Hematopoietic multipotent progenitor cell treated with erythropoietin and hydrocortisone succinate and interleukin-3 and kit ligand, for 4 days (in vitro differentiated cells): ENCODE data around the gene PRICKLE3.

Source experiments
- DNase-seq: peaks from one replicate; pipeline ENCODE4 v3.0.0-alpha.2; 2015

The PRICKLE3 gene

GRCh38 chrX:49206543-49206942 lies 20.4 kb upstream of the PRICKLE3 start:
- DNase-seq: no peak

DNA sequence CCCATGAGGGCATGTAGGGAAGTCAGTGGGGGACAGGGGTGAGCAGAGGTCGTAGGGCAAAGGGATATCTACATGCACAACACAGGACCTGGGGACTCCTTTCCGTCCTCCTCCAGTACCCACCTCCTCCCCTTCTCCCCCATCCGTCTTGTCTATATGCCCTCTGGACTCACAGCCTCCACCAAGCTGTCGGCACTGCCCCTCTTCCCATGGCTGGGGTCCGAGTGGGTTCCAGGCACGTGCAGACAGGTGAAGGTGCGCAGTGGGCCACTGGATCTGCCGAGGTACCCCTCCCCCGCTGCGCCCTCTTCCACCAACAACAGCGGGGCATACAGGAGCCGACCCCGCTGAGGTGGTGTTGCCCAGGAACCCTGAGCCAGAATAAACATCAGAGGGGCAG lies 19.3 kb upstream of the PRICKLE3 start:
- DNase-seq: no peak

- DNase-seq: no peak
These were observed 18.5 kb upstream of the PRICKLE3 start for GRCh38 chrX:49204709-49205108.

DNA sequence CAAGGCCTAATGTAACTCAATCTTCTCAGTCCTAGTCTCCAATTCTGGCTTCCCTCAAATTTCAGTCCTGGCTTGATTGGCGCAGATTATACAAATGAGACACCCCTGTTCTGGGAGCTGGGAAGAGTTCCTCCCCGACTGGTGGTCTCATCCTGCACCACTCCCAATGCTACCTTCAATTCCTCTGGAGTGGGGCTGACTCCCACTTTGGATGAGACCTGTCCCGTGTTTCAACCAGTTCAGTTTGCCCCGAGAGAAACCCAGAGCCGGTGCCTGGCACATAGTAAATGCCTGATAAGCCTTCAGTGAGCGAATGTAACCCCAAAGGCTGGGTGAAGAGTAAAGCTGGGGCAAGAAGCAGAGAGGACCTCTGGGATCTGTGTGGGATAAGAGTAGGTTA lies 17.8 kb upstream of the PRICKLE3 start:
- DNase-seq: no peak

DNA sequence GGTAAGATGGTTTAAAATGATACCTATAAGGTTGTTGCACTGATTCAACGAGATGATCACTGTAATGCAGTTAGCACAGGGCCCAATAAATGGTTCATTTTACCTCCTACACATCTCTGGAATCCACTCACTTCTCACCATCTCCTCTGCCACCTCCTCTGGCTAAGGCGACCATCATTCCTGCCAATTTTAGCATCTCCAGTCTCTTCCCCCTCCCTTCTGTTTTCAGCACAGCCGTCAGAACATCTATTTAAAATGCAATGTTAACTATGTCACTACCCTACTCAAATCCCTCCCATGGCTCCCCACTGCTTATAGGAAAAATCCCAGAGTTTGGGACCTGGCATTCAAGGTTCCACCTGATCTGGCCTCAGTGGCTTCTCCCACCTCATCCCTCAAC lies 17.4 kb upstream of the PRICKLE3 start:
- no peak for DNase-seq

DNA sequence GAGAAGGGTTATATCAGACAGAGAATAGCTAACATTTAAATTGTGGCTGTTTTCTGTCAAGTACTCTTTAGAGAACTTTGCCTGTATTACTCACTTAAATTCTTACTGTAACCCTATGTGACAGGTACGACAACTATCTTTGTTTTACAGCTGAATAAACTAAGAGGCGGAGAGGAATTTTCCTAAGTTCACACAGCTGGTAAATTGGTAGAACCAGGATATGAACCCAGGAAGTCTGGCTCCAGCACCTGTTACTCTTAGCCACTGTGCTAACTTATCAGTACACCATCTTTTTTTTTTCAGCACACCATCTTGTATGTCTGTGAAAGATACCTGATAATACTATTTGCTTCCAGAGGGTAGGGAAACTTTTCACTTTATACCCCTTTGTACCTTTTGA lies 15.8 kb upstream of the PRICKLE3 start:
- DNase-seq: no peak

DNA sequence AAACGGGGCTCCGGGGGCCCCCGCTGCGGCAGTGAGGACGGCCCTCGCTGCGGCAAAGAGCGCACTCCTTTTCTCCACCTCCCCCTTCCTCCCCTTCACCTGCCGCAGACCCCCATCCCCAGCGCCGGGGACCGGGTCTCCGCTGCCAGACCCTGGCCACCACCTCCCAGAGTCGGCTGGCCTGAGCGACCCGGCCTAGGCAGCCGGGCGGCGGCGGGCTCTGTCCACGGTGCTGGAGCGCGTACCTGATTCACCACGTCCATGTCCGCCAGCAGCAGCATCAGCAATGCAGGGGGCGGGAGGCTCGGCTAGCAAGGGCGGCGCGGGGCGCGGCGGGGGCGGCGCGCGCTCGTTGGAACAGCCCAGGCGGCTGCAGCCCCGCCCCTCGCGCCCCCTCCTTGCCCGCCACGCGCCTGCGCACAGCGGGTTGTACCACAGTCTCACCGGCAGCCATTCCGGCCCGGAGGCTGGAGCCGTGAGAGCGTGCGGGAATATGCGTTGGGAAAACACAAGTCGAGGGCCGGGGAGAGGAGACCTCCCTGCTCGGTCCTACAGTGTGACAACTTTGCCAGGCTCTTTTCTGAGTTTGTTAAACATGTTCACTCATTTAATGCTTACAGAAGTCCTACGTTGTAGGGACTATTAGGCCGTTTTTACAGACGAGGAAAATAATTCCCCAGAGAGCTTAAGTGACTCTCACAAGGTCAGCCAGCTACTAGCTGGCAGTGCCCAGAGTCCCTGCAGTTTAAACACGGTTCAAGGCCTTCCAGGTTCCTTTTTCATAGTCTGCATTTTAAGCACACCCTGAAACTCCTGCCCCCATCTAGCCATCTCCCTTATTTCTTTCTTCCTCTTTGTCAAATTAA lies 14.0 kb upstream of the PRICKLE3 start, which contains the start of gene SYP:
SYP (minus strand) TSS at position 288 of the 866 bp plus-strand sequence; CDS start at position 281, 7 bp downstream.
- peak; percentile 92 for DNase-seq

- DNase-seq: no peak
These were observed 13.1 kb upstream of the PRICKLE3 start for GRCh38 chrX:49199315-49199595.

GRCh38 chrX:49198540-49199314 lies 12.6 kb upstream of the PRICKLE3 start:
- no peak for DNase-seq

DNA sequence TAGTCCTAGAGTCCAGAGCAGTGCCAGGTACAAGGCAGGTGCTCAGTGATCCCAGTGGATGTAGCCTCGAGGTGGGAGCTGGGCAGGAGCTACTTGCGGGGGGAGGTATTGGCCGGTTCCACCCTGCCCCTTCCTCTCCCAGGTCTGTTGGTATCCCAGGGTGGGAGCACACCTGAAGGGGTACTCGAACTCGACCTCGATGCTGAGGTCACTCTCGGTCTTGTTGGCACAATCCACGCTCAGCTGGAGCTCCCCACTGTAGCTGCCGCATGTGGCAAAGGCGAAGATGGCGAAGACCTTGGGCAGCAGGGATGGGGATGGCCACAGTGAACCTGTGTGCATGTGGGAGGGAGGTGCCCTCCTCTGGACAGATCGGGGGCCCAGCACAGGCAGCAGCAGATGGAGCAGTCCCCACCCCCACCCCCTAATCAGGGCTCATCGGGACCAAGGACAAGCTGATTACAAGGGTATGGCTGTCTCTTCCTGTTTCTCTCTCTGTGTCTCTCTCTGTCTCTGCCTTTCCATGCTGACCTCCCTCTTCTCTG lies 11.4 kb upstream of the PRICKLE3 start:
- no peak for DNase-seq

DNA sequence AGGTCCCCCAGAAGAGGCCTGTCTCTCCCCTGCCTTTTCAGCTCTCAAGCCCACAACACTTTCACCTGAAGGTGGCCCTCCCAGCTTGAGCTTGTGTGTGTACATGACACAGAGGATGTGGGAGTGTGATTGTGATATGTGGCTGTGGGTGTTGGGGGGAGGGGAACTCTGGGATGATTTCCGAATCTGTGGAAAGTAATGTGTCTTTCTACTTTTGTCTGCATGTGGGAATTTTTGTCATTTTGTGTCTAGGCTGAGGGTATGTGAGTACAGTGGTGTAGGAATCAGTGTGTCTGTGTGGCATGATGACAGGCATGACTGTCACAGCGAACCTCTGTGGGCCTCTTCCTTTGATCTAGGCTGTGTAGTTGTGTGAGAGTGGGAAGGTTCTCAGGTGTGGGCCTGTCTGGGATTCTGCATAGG lies 7.4 kb upstream of the PRICKLE3 start:
- DNase-seq: no peak

DNA sequence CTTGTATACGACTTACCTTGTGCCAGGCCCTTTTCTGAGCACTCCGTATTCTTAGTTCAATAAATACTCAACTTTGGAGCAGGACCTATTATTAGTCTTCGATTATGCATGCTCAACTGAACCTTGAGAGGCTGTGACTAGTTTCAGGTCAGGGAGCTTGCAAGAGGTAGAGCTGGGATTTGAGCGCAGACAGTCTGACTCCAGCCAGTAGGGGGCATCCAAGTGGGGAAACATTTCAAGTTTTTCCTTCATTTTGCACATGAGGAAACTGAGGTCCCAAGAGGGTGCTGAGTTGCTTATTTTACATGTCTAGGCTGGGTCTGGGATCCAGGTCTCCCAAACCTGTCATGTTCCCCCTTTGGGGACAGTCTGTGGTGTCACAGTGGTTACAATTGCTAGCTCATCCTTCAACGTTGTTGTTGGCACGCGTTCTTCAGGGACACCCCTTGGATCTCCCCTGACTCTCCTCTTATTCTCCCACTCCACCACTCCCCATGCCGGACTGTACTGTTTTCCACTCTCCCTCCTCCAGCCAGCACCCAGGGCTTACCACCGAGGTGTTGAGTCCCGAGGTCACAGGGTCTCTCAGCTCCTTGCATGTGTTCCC lies 6.7 kb upstream of the PRICKLE3 start:
- DNase-seq: peak; percentile 60

DNA sequence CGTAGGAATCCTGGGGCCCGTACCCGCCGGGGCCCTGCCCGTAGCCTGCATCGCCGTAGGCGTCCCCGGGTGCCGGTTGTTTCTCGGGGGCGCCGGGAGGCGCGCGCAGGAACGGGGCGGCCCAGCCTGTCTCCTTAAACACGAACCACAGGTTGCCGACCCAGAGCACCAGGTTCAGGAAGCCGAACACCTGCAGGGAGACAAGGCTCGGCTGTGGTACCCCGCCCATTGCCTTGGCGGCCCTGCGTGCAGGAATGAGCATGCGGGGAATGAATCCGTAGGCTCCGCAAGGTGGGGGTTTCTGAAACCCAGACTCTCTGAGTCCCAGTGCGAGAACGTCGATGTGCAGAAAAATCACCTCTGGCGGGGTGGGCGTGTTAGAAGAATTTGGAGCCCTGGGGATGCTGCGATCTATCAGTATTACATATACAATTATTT lies 5.4 kb upstream of the PRICKLE3 start:
- peak; percentile 50 for DNase-seq

- DNase-seq: peak; percentile 99
These were observed 4.8 kb upstream of the PRICKLE3 start for GRCh38 chrX:49190821-49191573.

DNA sequence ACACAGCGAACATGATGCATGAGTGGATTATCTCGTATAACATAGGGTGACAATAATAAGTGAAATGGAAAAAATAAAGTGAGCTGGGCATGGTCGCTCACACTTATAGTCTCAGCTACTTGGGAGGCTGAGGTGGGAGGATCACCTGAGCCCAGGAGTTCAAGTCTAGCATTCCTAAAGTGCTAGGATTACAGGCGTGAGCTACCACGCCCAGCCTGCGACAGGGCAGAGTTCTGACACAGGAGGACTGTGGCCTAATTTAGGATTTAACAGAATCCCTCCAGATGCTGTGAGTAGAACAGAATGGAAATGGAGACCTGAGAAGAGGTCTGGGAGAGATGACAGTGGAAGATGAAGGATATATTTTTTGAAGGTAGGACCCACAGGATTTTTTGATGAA lies 3.4 kb upstream of the PRICKLE3 start:
- DNase-seq: no peak

DNA sequence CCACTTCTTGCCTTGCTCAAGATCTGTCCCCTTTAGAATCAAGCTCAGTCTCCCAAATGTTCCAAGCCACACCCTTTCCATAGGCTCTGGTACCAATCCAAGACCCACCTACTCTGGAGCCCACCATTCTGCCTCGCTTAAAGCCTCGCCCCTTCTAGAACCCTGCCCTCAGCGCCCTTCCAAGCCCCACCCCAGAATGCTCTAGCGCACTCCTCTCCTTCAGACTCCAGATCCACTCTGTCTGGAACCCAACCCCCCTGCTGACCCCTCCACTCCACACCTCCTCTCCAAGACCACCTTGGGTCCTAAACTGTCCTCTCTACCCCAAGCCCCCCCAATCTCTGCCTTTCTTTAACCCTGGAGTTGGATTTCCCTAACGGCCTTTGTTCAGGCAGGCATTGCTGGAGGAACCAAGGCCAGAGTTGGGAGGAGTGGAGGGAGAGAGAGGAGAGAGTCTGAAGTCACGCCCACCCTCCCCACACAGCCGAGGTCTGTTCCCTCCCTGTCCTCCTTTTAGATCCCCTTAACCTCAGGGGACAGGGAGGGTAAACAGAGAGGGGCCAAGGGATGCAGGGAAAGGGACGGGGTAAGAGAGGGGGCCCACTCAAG lies 2.4 kb upstream of the PRICKLE3 start:
- peak; percentile 26 for DNase-seq

DNA sequence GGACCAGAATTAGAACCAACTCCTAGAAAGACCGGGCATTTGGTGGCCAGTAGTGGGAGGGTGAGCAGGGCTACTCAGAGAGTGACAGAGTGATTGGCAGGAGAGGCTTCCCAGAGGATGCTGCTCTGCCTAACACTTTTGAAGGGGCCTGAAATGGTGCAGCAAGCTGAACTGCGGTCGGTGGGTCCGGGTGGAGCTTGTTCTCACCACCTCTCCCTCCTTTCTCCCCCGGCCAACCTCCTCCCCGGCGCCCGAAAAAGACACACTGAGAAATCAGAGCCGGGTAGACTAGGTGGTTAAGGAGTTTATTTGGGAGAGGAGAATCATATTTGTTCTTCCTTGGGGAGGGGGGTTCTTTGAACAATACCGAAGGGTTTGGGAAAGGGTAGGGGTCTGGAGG lies 1.4 kb upstream of the PRICKLE3 start:
- no peak for DNase-seq

DNA sequence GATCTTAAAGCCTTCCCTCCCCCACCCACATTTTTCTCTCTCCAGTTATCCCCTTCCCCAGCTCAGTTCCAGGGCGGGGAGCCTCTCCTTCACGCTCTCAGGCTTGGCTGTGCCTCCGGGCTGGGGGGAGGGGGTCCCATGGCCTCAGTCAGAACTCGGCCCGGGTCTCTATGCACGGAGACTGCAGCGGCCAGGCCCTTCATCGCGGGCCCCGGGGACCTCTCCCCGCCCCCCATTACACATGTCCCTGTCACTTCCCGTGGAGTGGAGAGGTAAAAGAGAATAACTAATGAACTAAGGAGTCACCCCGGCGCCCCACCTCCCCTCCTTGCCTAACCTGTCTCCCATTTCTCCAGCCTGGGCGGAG lies 838 bp upstream of the PRICKLE3 start:
- DNase-seq: no peak

DNA sequence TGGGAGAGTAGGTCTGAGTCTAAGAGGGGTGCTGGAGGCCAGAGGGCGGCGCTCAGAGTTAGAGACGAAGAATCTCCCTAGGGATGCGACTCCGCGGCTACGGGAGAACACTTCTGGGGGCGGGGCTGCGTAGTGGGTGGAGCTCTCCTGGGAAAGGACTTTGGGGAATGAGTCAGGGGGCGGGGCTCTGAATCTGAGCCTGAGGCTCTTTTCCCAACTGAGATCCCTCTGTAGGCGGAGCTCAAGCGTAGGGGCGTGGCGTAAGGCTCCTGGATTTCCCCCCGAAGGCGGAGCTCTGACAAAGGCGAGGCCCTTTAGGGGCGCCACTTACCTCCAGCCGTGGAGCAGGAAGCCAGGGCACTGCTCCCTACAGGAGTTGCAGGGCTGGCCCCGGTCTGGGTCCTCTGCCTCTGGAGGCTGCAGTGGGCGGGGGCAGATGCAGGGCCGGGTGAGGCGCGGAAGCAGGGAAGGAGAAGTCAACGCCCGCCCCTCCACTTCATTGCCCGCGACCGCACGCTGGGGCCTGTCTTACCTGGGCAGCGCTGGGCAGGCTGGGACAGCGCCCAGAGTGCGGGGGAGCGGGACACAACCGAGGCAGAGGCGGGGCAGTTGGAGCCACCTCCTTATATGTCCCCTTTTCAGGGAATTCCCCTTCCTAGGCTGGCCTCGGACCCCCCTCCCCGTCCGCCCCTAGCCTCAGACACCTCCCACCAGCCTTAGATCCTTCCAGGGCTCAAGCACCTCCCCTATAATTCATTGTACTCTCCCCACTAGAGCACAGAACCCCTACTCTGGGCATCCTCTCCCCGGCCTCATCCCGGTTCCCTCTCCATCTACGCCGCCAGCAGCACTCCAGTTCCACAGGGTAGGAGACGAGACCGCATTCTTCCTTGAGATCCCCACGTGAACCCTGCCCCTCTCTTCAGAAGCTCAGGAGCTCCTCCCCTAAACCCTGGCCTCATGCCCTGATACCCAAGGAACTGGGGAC lies 1.6 kb downstream of the PRICKLE3 start:
- peak; percentile 73 for DNase-seq

DNA sequence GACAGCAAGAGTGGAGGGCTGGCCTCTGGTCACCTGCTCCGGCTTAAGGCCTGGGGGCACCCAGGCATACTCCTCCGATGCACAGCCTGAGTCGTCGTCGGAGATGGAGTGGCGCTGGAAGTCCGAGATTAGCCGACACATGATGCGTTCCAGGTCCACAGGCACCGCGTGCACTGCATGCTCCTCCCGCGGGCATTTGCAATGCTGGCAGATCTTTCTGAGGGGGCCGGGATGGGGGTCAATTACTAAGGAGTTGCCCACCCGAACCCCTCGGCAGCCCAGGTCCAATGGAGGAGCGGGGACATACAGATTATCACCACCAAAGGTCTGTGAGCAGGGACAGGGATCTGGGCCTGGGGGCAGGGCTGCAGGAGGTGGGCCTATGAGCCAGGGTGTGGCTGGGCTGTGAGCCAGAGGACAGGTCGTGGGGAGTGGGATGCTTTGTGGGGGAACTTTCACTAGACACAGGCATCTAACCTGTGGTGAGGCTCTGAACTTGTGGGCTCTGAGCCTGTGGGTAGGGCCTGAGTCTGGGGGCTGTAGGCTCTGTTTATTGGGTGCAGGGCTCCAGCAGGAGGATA lies 2.4 kb downstream of the PRICKLE3 start:
- no peak for DNase-seq

GRCh38 chrX:49179358-49179757 lies 6.8 kb downstream of the PRICKLE3 start:
- no peak for DNase-seq
